ENCODE results near the gene SRSF9.

- no peak for TF ChIP-seq CTCF (IDR thresholded peaks at IDR 0.05; ENCODE audit: low read length)
- no peak for TF ChIP-seq EZH2 (IDR thresholded peaks at IDR 0.05; ENCODE audit: borderline replicate concordance, low read length)
Observed at GRCh38 chr12:120495186-120495730, 25.7 kb upstream of the SRSF9 start.
